Kidney epithelial cell (primary cell): ENCODE data around the gene RABL2B. TPM values are rescaled to one million over a fixed set of nuclear protein-coding genes. Genes with fewer than 3 reads are reported as not detected.
A peak's percentile ranks its signal among the peaks of the same experiment; 100 is the strongest.
"Not testable (repeated sequence)": the region's sequence is repeated elsewhere in the genome, so short reads cannot be mapped to it uniquely, and the experiment has no call there.

Source experiments
- DNase-seq: peaks from one replicate; pipeline ENCODE4 v3.0.0-alpha.2; 2010; ENCODE audit warnings: low read depth
- H3K27me3 ChIP-seq: 2 replicates; pipeline ENCODE4 v1.6.0; 2011; ENCODE audit warnings: low read length; ENCODE audit not compliant: control insufficient read depth, insufficient read depth
- H3K36me3 ChIP-seq: 2 replicates; pipeline ENCODE4 v1.5.1; 2011; ENCODE audit warnings: low read length; ENCODE audit not compliant: control insufficient read depth, insufficient read depth
- H3K4me3 ChIP-seq: 2 replicates; pipeline ENCODE4 v1.5.1; 2011; ENCODE audit warnings: low read depth, mild to moderate bottlenecking, control low read depth, low read length
- total RNA-seq: library from RNA; depleted of rRNA; stranded (reverse); fragments of >200 nt; gene quantifications from 2 replicates; pipeline ENCODE4 v1.2.3, GENCODE V29; 2015
- TF ChIP-seq, protein P1 (sequence below): IDR thresholded peaks from 2 replicates; pipeline ENCODE4 v1.5.1; 2011; ENCODE audit warnings: mild to moderate bottlenecking, moderate library complexity, low read length, control low read depth, inconsistent platforms; ENCODE audit not compliant: insufficient read depth, poor library complexity, severe bottlenecking

The RABL2B gene
- 18.3 and 26.9 TPM in 2 replicates for total RNA-seq

DNA sequence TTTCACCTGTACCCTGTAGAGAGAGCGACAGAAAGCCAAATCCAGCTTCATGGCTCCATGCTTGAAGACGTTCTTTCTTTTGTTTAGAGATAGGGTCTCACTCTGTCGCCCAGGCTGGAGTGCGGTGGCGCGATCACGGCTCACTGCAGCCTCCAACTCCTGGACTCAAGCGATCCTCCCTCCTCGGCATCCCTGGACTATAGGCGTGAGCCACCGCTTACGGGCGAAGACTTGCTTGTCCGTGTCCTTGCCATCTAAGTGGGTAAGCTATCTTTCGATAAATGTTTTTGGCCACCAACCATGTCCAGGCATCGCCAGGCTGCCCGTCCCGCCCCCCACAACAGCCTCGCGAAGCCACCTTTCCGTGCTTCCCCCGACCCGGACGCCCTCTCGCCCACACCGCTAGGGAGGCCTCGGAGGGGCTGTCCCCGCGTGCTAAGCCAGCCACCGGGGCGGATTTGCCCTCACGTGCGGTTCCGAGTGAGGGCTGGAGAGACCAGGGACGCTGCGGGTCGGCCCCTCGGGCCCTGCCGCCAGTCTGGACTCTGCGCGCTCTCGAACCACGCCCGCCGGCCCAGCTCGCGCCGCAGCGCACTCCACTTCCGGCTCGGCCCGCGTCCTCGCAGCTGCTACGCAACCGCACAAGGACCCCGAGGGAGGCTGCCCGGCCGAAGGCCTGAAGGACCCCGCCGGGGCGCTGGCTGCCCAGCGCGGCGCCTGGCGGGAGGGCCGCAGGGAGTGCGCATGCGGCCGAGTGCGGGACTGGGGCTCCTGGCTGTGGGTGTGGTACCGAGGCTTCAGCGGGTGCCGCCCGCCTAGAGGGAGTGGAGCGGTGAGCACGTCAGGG, at the start of gene RABL2B:
Gene RABL2B (minus strand): TSS at position 604 of the 847 bp plus-strand sequence. CDS start 1,342 bp downstream, outside the sequence.
- DNase-seq: peak; percentile 29
- not testable (repeated sequence) for H3K27me3 ChIP-seq, H3K36me3 ChIP-seq
- peak within 1 kb of the TSS; percentile 46 for H3K4me3 ChIP-seq

DNA sequence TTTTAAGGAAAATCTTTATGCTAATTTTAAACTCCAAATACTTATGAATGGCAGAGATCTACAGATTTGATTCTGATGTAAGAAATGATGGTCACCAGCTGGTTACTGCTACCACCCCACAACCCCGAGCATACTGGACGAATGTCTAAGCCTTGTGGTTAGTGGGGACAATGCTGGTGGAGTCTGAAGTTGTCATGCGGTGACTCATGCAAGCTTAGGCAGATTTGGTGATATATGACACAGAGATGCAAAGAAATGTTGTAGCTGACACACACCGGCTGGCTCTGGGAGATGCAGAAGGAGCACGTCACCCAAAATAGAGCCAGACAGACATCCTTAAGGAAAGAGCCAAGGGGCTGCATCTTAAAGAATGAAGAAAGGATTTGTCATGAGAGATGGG, 3.5 kb upstream of the RABL2B start:
- H3K36me3 ChIP-seq, H3K27me3 ChIP-seq, H3K4me3 ChIP-seq, DNase-seq: not testable (repeated sequence)

DNA sequence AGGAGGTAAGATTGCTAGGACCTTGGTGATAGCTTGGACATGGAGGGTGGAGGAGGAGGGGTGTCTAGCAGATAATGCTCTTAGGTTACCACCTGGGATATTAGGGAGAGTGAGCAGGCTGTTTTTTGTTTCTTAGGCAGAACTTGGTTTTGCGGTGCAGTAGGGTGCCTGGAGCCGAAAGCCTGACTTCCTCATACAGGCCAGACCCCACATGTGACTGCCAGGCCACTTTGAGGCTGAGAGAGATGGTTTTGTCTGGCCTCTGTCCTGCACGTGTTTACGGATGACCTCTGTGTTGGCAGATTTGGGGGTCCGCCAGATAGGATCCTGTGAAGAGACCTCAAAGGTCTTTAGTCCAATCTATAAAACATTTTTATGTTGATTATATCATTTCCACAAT, 1.9 kb upstream of the RABL2B start:
- not testable (repeated sequence) for H3K4me3 ChIP-seq, DNase-seq, H3K36me3 ChIP-seq, H3K27me3 ChIP-seq

DNA sequence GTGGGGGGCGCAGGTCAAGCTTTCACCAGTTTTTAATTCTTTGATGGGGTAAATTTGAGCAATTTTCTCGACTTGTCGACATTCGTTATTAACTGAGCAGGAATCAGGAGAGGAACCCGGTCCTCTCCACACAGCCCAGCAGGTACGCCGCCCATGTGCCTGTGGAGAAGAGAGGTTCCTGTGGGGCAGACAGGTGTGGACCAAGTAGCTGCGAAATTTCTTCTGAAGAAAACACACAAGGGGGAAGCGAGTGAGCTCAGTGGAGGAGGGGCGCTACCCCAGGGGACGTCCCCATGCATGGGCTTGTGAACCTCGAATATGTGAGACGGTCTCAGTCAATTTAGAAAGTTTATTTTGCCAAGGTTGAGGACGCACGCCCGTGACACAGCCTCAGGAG, 442 bp upstream of the RABL2B start:
- H3K36me3 ChIP-seq, H3K27me3 ChIP-seq, DNase-seq: not testable (repeated sequence)
- H3K4me3 ChIP-seq: peak overlapping the region; percentile 46

DNA sequence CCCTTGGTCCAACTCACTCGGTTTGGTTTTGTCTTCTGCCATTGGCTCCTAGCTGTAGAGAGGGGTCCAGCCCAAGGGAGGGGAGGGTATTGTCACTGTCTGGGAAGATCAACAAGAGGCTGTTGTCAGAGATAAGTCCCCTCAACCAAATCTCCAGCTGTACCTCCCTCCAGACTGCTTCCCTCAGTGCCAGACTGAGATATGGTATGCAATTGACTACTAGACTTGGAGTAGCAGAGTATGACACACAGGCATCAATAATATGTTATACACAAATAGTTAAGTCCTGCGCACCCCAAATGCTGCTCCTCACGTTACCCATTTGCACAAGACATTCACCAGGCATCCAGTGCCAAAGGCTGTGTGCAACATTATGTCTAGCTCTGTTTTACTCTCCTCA, 1.2 kb downstream of the RABL2B start:
- not testable (repeated sequence) for DNase-seq, H3K4me3 ChIP-seq, H3K36me3 ChIP-seq, H3K27me3 ChIP-seq

DNA sequence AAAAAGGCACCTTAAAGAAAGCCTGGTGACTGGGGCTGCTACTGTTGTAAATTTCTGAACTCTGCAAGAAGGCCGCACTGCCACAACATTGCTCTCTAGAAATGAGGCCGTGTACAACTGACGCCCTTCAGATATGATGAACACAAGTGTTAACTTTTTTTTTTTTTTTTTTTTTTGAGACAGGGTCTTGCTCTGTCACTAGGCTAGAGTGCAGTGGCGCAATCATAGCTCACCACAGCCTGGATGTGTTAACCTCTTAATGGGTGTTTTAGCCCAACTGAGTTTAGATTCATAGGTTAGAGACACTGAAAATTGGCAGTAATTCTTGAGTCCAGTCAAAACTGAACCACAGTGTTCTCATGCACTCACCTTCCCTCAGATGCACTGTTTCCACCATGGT, 3.2 kb downstream of the RABL2B start:
- H3K4me3 ChIP-seq, DNase-seq: not testable (repeated sequence)

DNA sequence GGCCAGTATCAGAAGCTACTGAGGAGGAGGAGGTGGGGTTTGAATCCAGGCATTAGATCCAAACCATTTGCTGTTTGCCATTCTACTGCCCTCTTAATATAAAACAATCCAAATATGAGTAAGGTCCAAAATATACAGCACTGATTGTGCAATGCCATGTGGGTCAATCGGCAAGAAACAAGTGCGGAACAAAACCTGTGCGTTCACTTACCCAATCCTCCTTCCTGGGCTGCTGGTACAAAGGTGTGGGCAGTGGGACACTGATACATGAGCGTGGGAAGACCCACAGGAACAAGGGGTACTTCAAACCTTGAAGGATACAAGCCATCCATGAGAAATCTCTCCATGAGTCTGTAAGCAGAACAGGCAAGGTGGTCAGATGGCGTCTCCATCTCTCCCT, 5.8 kb downstream of the RABL2B start:
- H3K36me3 ChIP-seq, DNase-seq, H3K27me3 ChIP-seq, H3K4me3 ChIP-seq: not testable (repeated sequence)

More for the DNA sequence above, 3.2 kb downstream of the RABL2B start:
- H3K36me3 ChIP-seq, H3K27me3 ChIP-seq: not testable (repeated sequence)

DNA sequence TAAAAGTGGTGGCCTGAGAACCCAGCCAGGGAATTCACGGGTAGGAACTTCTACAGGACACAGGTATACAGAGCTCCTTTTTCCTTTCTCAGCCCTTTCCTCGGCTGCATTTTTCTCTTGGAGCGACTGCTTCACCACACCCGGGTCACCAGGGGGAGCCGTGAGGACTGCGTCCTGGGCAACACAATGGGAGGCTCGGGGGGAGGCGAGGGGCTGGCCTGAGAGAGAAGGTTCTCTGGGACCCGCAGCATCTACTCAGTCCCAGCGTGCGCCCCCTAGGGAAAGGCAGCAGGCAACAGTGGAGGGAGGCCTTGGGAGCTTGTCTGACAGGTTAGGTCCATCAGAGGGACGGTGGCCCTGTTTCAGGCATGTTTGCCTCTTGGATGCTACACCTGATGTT, 8.3 kb downstream of the RABL2B start:
- not testable (repeated sequence) for H3K36me3 ChIP-seq, DNase-seq, H3K4me3 ChIP-seq, H3K27me3 ChIP-seq
- TF ChIP-seq, protein P1, sequence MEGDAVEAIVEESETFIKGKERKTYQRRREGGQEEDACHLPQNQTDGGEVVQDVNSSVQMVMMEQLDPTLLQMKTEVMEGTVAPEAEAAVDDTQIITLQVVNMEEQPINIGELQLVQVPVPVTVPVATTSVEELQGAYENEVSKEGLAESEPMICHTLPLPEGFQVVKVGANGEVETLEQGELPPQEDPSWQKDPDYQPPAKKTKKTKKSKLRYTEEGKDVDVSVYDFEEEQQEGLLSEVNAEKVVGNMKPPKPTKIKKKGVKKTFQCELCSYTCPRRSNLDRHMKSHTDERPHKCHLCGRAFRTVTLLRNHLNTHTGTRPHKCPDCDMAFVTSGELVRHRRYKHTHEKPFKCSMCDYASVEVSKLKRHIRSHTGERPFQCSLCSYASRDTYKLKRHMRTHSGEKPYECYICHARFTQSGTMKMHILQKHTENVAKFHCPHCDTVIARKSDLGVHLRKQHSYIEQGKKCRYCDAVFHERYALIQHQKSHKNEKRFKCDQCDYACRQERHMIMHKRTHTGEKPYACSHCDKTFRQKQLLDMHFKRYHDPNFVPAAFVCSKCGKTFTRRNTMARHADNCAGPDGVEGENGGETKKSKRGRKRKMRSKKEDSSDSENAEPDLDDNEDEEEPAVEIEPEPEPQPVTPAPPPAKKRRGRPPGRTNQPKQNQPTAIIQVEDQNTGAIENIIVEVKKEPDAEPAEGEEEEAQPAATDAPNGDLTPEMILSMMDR: peak; percentile 70

DNA sequence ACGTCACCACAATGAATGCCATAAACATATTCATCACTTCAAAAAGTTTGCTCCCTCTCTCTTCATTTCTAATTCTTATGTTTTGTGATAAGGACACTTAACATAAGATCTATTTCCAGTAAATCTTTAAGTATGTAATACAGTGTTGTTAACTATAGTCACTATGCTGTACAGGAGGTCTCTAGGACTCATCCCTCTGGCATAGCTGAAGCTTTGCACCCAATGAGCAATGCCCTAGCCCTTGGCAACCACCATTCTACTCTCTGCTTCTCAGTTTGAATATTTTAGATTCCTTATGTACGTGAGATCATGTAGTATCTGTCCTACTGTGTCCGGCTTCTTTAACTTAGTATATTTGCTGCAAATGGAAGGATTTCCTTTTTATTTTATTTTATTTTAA, 19.1 kb downstream of the RABL2B start:
- DNase-seq, H3K27me3 ChIP-seq, H3K36me3 ChIP-seq, H3K4me3 ChIP-seq: not testable (repeated sequence)

DNA sequence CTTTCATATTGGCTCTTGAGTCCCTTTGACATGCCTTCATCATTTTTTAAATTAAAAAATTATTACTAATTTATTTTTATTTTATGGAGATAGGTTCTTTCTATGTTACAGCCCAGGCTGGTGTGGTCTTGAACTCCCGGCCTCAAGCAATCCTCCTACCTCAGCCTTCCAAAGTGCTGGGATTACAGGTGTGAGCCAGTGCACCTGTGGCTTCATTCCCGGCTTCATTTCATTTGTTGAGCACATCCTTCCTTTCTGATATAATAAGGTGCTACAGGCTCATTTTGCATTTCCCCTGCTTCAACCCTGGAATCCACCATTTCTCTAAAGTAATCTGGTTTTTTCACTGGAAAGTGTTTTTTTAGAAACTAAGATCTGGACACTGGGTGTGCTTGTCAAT, 21.6 kb downstream of the RABL2B start:
- not testable (repeated sequence) for H3K4me3 ChIP-seq, H3K36me3 ChIP-seq, DNase-seq, H3K27me3 ChIP-seq

DNA sequence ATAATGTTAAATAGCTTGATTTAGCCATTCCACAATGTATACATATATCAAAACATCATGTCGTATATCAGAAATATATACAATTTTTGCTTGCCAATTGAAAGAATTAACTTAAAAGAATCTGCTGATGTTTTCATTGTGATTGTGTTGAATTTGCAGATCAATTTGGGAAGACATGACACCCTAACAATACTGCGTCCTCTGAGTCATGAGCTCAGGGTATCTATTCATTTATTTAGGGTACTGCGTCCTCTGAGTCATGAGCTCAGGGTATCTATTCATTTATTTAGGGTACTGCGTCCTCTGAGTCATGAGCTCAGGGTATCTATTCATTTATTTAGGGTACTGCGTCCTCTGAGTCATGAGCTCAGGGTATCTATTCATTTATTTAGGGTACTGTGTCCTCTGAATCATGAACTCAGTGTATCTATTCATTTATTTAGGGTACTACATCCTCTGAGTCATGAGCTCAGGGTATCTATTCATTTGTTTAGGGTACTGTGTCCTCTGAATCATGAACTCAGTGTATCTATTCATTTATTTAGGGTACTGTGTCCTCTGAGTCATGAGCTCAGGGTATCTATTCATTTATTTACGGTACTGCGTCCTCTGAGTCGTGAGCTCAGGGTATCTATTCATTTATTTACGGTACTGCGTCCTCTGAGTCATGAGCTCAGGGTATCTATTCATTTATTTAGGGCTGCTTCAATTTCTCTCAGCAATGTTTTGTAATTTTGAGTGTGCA, 23.7 kb downstream of the RABL2B start:
- not testable (repeated sequence) for H3K36me3 ChIP-seq, H3K4me3 ChIP-seq, DNase-seq, H3K27me3 ChIP-seq
